Endothelial cell of hepatic sinusoid (primary cell): ENCODE measurements around the gene LRRC27.

Experiments used
- in situ Hi-C: cut with HindIII; loops from 2 replicates; pipeline ENCODE4 v1.10.0; 2017; ENCODE audit warnings: low sequenced_read_pairs

The LRRC27 gene

DNA sequence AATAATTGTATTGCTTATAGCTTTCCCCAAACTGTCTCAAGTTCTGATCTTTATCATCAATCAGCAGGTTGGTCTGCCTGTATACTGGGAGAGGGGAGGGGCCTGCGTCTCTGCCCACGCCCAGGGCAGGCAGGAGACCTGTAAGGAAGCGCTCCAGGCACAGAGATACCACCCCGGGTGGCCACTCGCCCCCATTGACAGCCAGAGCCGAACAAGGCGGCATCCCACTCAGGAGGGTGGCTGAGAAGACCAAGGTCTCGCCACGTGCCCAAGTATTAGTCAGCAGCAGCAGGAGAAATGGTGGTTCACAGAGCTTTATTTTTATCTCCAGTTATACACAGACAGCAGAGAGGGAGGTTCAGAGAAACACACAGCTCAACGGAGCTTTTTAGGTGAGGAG lies 31.4 kb upstream of the LRRC27 start:
- in situ Hi-C loops, result no loop called here

DNA sequence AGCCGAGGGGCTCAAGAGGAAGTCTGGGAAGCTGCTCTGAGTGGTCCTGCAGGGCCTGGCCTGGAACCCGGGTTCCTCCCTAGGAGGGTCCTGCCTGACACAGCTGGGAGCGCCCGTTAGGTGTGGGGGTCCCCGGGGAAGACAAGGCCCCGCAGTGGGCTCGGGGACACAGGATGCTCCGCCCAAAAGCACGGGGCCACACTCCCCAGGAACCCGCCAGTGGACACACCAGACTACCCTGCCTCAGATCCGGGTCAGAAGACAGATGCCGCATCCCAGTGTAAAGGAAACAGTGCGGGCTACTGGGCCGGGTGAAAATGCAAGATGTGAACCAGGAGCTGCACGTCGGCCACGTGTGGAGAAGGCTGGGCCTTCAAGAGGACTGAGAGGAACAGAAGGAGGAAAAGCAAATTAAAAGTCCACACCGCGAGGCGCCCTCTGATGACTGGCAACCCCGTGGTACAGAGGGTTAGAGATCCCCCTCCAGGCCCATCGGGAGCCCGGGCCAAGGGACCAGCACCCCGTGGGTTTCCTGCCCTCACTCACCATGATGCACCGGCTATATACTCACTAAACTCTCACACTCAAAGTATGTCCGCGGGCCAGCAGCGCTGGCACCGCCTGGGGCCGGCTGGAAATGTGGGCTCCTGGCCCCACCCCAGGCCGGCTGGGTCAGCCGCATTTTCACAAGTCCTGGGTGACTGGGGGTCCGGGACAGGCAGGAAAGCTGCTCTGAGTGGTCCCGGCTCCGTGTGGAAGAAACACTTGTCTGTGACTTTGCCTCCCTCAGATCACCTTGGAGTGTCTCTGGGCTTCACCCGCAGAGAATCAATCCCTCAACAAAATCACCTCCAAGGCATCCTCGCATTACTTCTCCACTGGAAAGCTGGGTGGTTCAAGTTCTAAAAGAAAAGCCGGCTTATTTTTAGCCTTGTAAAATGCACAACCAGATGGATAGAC lies 30.3 kb upstream of the LRRC27 start:
- in situ Hi-C loops, result no loop called here

DNA sequence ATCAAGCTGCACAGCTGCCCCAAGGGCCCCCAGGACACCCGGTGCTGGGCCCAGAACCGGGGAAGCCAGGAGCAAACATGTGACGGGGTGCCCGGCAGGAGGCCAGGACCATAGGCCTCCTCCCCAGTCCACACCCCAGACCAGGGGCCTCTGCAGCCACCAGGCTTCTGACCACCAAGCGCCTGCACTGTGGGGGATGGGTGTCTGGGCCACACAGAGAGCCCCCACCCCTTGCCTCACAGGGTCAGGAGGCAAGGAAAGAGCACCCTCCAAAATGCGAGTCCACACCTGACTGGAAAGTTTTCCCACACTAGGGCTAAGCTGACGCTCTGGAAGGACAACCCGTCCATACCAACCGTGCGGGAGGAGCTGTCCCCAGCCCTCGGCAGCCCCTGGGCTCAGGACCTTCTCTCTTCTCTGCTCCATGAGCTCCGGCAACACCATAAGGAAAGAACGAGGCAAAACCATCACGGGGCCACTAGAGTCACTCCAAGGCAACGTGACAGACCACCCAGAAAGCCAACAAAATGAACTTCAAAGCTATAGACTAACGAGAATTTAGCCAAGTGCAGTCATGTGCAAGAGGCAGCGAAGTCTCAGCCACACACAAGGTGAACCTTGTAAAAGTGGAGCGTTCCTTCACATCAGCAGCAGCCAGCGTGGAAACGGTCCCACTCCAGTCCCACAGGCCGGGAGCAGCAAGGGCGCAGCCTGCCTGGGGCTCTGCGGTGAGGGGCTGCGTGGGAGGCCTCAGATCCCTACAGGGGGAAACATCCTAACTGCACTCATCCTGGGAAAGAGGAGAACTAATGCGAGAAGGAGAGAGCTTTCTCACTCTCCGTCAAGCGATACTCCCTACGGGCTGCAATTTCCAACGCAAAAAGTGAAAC lies 29.3 kb upstream of the LRRC27 start:
- in situ Hi-C loops, result no loop called here

DNA sequence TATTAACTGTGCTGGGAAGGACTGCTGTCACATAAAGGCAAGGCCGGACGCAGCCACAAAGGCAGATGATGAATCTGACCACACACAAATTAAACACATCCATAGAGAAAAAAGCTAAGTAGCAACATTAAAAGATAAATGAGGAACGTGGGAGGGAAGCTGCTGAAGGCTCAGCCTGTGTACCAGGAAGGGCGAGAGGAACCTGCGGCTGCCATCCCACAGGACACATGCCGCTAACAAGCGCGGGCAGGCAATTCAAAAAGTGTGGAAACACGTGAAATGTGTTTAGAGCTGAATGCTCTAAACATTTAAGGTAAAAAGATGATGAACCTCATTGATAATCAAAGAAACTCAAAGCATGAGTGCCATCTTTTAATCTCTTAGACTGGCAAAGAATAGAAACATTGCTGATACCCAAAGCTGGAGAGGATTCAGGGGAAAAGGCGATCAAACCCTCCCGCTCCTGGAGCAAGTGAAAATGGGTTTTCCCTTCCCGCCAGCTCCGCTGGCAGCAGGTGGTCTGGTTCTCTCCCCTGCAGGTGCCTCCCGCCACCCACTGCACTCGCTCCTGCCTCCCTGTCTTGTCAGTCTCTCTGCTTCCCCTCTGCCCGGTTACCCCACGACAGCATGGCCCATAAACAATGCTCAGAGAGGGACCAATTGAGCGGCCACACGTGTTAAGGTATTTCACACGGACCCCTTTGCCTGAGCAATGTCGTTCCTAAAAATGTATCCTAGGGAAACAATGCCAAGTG lies 28.5 kb upstream of the LRRC27 start:
- in situ Hi-C loops, result no loop called here

DNA sequence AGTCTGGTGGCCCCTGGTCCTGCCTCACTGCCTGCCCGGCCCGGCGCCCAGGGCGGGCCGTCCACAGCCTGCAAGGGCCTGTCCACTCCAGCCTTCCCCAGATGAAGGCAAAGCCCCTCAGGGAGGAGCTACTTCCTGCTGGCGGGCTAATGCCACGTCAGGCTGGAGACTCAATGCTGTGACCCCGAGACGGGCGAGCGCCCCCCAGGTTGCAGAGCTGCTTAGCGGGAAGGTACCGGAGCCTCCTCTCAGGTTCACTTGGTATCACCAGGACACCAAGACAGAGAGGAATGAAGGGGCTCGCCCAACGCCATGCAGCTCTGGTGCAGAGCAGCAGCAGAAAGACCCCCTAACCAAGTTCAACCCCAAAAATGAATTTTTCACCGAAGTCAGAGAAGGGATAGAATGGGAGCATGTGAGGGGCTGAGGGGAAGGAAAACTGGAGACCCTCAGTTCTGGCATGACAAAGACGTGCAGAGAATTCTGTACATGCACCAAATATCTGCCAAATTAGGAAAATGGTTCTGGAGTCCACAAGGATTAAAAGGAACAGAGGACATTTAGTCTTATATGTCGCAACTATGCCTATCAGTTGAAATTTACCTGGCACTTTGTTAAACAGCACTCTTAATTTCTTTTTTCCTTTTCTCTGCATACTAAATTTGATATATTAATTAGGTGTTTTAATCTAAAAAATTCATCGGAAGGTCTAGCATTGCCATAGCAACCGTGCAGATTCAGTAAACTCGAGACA lies 27.1 kb upstream of the LRRC27 start:
- in situ Hi-C loops, result no loop called here

DNA sequence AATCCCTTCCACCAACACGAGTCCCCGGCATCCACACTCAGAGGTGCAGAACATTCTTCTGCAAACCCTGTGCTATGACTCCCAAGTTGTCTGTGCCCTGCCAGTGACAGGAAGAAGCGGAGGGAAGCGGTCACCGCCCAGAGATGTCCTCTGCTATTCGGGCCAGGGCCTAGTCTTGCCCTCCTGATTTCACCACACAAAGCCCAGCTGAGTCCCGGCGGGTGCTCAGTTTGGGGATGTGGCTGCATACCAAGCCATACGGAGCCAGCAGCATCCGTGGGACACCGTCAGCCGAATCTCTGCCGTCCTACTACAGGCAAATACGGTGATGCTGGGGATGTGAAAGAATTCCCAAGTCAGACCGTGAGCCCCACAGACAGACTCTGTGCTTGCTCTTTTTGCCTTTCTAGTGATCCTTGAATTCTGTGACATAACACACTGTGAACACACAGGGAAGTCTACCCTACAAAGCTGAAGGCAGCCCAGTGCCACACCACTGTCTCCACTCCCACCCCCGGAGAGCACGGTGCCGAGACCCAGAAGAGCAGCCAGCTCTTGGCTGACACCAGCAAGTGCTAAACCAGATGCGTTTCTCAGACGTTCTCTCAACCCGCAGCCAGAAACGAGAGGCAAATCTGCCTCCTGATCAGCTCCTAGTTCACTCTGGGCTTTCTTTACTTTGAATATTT lies 26.2 kb upstream of the LRRC27 start:
- in situ Hi-C loops, result no loop called here

DNA sequence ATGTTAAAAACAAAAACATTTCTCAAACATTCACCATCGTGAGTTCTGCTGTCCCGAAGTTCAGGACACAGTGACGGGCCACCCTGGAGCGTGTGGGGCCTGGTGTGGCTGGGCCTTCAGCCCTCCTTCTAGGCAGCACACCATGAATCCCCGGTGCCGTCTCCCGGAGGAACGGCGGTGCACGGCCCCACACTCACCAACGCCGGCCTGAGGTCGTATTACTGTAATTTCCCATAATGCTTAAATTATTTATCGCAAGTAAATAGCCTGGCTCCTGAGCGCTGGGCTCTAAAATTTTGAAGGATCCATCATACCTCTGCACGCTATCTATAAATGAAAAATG lies 25.7 kb upstream of the LRRC27 start:
- in situ Hi-C loops, result no loop called here

DNA sequence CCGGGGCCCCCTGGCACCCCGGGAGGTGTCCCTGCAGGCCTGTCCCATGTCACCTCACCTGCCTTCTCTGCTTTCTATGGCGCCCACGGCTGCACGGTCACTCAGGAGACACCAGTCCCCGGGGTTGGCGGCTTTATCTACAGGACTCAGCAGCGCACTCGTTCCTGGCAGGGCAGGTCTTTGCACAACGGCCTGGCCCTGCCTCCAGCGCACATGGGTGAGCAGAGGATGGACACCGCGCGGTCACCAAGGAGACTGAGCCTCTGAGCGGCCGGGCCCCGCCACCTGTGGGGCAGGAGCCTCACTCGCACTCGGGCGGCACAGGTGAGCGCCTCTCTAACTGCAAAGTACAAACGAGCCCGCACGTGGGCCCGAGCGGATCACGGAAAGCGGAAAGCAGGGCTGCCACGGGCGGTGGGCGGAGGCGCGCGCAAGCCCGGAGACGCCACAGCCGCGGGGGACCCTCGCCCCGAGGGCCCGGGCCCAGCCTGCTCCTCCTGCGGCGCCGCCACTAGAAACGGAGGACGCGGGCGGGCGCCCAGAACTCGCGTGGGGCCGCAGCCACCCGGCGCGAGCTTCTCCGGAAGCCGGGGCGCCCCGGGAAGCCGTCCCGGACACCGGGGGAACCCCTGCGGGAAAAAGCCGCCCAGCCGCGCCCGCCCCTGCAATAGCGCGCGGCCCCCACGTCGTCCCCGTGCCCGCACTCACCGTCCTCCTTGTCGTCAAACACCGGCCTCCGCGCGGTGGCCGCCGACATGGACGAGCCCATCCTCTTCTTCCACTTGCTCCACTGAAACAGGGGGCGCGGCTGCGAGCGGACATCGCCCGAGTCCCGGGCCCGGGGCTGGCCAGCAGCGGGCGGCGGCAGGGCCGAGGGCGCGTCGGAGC lies 24.9 kb upstream of the LRRC27 start:
- in situ Hi-C loops, result no loop called here

DNA sequence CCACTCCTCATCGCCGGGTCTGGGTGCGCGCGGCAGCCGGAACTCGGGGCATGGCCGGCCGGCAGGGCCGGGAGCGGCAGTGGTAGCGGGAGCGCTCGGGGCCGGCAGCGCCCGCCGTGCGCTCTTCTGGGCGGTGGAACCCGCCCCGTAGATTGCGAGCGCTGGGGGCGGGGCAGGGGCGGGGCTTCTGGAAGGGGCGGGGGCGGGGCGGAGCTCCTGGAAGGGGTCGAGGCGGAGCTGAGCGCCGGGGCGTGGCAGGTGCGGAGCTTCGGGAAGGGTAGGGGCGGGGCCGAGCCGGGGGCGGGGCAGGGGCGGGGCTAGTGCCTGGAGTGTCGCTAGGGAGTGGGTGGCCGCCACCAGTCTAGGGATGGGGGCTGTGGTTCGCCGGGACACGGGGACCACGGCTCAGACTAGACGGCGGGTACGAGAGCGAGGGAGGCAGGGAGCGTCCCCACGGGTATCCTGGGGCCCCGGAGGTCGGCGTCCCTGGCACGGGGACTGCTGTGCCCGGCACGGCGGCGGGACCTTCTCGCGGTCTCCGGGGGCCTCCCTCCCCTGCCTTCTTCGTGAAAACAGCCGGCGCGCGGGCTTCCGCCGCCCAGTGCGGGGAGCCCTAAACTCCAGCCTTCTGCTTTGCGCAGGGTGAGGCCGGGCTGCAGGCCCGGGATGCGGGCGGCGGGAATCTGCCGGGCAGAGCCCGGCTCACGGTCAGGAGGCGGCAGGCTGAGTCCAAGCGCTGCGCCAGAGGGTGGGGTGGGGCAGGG lies 24.0 kb upstream of the LRRC27 start, which contains the start of gene STK32C:
TSS of gene STK32C (minus strand) at position 128 of the 764 bp plus-strand sequence. CDS start at position 11, 117 bp downstream.
- in situ Hi-C loops, result no loop called here

DNA sequence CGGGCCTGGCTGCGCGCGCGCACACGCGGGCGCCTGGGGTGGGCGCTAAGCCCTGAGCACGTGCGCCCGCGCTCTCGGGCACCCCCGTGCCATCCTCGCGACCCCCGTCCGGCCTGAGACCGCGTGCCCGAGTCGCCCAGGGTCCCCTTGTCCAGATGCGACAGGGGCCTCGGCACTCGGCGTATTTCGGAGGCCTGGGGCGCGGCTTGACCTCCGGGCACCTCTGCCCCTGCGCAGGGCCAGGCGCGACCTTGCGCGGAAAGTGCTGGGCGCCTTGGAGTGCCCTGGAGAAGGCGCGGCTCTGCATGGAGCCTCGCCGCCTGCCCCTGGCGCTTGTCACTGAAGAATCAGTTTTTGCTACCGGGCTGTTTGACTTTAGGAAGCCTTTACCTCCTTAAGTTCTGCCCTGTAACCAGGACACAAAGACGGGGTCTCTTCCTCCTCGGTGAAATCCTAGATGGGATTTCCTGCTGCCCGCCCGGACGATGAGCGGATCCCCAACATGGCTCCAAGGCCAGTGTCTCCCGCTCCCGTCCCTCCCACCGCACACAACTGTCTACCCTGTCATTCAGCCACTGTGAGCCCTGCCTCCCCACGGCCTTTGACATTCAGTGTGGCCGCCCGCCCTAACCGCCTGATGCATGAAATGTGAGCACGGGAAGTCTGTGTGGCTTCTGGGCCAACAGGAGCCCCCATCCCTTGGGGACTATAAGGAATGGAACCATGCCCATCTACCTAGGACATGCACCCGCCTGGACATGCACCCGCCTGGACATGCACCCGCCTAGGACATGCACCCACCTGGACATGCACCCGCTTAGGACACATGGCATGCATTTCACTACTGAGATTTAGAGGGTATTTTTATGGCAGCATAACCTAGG lies 23.2 kb upstream of the LRRC27 start:
- in situ Hi-C loops, result no loop called here

DNA sequence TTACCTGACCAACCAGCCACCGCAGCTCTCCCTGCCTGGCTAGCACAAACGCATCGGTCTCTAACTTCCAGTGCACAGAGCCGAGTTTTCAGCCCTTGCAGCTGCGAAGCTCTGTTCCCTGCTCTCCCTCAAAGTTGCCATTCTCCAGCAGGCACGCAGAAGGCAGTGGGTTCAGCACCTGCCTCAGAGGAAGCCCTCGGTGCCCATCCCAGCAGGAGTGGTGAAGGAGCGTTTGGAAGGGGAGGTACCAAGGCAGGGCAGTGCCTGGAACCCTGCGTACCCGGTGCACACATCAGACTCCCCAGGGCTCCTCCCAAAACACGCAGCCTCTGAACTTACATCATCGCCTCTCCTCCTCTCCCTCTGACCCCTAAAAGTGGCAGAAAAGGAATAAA lies 22.5 kb upstream of the LRRC27 start:
- in situ Hi-C loops, result no loop called here

DNA sequence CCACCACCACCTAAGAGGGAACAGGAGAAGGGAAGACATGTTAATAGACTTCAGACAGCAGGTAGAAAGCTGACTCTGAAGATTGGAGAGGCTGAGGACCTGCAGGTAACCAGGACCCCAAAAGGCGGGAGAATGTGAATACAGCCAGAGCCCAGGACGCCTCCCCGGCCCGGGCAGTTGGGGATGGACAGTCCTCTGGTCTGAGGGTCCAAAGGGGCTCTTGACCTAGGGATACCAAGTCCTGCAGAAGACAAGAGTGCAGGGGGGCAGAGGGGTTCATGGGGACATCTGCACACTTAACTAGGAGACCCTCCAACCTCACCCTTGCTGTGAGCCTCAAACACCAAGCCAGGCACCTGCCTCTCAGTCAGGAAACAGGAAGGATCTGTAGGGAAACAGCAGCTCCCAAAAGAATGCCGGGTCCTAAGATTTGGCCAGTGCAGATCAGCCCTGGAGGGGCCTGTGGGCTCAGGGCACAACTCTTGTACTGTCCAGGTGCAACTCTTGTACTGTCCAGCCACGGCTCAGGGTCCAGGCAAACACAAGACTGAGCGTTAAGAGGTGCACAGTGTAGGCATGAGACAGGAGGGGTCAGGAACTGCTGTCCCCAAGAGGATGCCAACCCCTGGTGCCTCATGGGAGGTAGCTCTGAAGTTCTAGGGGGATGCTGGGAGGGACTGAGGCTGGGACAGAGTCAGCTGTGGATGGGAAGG lies 22.0 kb upstream of the LRRC27 start:
- in situ Hi-C loops, result no loop called here

DNA sequence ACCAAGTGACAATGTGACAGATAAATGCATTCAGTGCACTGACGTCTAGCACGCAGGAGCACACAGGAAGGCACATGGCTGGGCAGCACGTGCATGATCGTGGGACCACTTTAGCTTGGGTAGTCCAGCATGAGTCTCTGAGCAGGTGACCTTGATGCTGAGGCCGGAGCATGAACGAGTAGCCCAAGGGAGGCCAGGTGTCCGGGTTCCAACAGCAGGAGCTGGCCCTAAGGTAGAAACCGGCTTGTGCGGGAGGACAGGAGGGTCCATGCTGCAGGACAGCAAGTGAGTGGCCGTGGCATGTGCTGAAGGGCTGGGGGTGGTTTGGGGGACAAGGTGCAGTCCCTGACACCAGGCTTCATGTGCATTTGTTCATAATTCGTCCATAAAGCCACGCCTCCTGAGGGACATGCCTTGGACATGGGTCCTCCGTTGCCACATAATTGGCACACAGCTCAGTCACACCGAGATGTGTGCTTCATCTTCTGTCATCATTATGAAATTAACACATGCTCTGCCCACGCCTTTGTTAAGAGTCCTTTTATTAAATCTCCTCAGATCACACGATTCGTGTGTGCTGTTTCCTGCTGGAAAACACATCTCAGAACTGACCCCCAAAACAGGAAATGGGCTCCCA lies 21.2 kb upstream of the LRRC27 start:
- in situ Hi-C loops, result no loop called here

DNA sequence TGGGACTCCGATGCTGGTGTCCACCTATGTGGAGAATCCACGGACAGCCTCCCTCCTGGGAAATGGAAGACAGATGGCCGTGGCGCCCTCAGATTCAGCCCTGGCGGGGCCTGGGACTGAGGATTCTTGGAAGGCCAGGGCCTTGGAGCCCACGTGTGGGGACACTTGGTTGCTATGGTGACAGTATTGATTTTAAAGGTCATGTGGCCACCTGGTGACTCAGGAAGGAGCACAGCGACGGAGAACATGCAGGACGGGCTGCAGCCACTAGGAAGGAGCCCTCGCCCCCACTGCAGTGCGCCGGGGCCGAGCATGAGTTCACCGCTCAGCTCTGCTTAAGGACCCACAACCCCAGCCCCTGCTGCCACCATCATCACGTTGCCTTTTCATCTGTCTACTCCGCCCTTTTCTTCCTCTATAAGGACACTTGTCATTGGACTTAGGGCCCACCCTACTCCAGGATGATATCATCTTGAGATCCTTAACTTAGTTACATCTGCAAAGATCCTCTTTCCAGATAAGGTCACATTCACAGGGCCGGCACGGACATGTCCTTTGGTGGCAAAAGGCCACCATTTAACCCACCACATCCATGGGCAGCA lies 20.6 kb upstream of the LRRC27 start:
- in situ Hi-C loops, result no loop called here

DNA sequence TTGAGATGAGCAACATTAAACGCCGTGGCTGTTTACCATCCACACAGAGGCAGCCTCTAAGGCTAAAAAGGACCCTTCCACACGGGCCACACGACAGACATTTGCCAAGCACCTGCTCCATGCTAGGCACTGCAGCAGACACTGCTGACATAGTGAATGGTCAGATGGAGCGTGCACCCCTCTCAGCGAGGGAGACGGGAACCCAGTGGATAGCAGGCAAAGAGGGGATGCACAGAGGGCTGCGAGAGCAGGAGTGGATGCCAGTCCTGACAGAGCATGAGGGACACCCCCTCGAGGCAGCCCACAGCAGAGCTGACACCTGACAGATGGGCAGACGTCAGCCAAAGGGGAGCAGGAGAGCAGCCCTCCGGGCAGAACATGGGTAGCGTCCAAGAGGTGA lies 18.7 kb upstream of the LRRC27 start:
- in situ Hi-C loops, result no loop called here

DNA sequence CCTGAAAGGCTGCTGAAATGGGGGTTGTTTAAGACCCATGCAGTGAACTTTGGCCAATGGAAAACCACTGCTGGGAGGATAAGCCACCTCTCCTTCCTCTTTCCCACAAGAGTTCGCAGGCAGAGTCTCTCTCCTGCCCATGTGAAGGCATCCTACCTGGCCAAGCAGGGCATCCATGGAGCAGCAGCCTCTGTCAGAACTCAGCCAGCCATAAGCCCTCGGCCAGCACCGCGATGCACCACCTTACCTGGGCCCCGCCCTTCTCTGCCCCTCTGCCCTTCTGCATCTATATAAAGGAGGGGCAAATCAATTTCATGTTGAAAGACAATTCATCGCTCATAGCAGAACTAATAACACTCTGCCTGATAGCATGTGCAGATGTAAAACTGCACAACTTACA lies 18.1 kb upstream of the LRRC27 start:
- in situ Hi-C loops, result no loop called here
